Neural cell (in vitro differentiated cells): Measurements from ENCODE around the gene XXYLT1.

Experiments
- CTCF ChIP-seq: fragments of 450-650 bp; IDR thresholded peaks from 2 replicates; pipeline ENCODE4 v1.5.1; 2014; ENCODE audit warnings: antibody characterized with exemption, mild to moderate bottlenecking, moderate library complexity; ENCODE audit not compliant: poor library complexity, severe bottlenecking
- EP300 ChIP-seq: fragments of 450-650 bp; conservative IDR thresholded peaks from 2 replicates; pipeline ENCODE4 v1.6.1; 2014; ENCODE audit warnings: antibody characterized with exemption, mild to moderate bottlenecking, moderate library complexity; ENCODE audit not compliant: poor library complexity, severe bottlenecking
- EZH2 ChIP-seq: fragments of 200-600, 300-800 bp; shearing (Covaris generic), sonication (generic); IDR thresholded peaks from 2 replicates; pipeline ENCODE4 v1.6.1; 2014; ENCODE audit warnings: antibody characterized with exemption, low read length, borderline replicate concordance, mild to moderate bottlenecking; ENCODE audit not compliant: insufficient read depth, poor library complexity, severe bottlenecking
- MXI1 ChIP-seq: fragments of 450-650 bp; conservative IDR thresholded peaks from 2 replicates; pipeline ENCODE4 v1.6.1; 2014; ENCODE audit warnings: antibody characterized with exemption, mild to moderate bottlenecking; ENCODE audit not compliant: poor library complexity, severe bottlenecking
- POLR2AphosphoS5 ChIP-seq: IDR thresholded peaks from 2 replicates; pipeline ENCODE4 v1.6.1; 2012
- REST ChIP-seq: IDR thresholded peaks from 2 replicates; pipeline ENCODE4 v1.6.1; 2012; ENCODE audit warnings: borderline replicate concordance
- TAF1 ChIP-seq: IDR thresholded peaks from 2 replicates; pipeline ENCODE4 v1.6.1; 2012; ENCODE audit warnings: low read depth

GRCh38 chr3:195096053-195096452 lies 174.9 kb downstream of the XXYLT1 start:
- TF ChIP-seq TAF1 (no peak), CTCF (no peak), REST (no peak), MXI1 (no peak), POLR2AphosphoS5 (no peak), EP300 (no peak), EZH2 (no peak)
